IMR-90 (cell line): ENCODE results near the gene METTL2A. TPM values are rescaled to one million over a fixed set of nuclear protein-coding genes. Genes with fewer than 3 reads are reported as not detected.

Experiments
- ATAC-seq: fragments of 200-7000 bp; cut with Tn5 transposase; 2 replicates; pipeline ENCODE4 v1.9.1; 2020; ENCODE audit warnings: low read depth, mild to moderate bottlenecking, moderate library complexity
- BruUV-seq: library from RNA; stranded (reverse); fragments of 400-500 nt; replicated peaks from 2 replicates; lab custom pipeline; 2021; lab: Mats Ljungman, UMichigan
- CTCF ChIA-PET: fragments of 300-600 bp; formaldehyde crosslinking; extraction: SDS; loops from one replicate; lab custom pipeline; 2021; ENCODE audit warnings: antibody characterized with exemption; lab: Yijun Ruan, JAX
- POLR2A ChIA-PET: fragments of 300-600 bp; sonication (Branson Sonifier 250); formaldehyde crosslinking; loops from one replicate; lab custom pipeline; 2022; ENCODE audit warnings: antibody characterized with exemption; ENCODE audit not compliant: unreplicated experiment; lab: Charles Lee
- DNase-seq: peaks from one replicate; pipeline ENCODE4 v3.0.0; 2013
- H2AFZ ChIP-seq: replicated peaks from 2 replicates; pipeline ENCODE3; 2013; ENCODE audit warnings: low read length, mild to moderate bottlenecking; ENCODE audit not compliant: poor library complexity
- H2AK5ac ChIP-seq: 2 replicates; pipeline ENCODE4 v1.6.1; 2013; ENCODE audit warnings: low read depth, low read length, inconsistent platforms
- H2AK9ac ChIP-seq: replicated peaks from 2 replicates; pipeline ENCODE3; 2013; ENCODE audit warnings: mild to moderate bottlenecking, low read depth, low read length, moderate library complexity; ENCODE audit not compliant: poor library complexity
- H2BK120ac ChIP-seq: 2 replicates; pipeline ENCODE4 v1.6.1; 2013; ENCODE audit warnings: low read depth, low read length, inconsistent platforms
- H2BK15ac ChIP-seq: 3 replicates; pipeline ENCODE4 v1.6.1; 2013; ENCODE audit warnings: low read depth, low read length, inconsistent platforms
- H2BK20ac ChIP-seq: 2 replicates; pipeline ENCODE4 v1.6.1; 2013; ENCODE audit warnings: low read depth, mild to moderate bottlenecking, inconsistent platforms, low read length, moderate library complexity
- H2BK5ac ChIP-seq: 2 replicates; pipeline ENCODE4 v1.6.1; 2013; ENCODE audit warnings: mild to moderate bottlenecking, low read depth, low read length, inconsistent platforms; ENCODE audit not compliant: poor library complexity, severe bottlenecking
- H3K14ac ChIP-seq: replicated peaks from 2 replicates; pipeline ENCODE4 v1.6.1; 2013; ENCODE audit warnings: low read depth, low read length, inconsistent platforms
- H3K18ac ChIP-seq: 2 replicates; pipeline ENCODE4 v1.6.1; 2013; ENCODE audit warnings: low read depth, low read length, control low read depth
- H3K23ac ChIP-seq: 2 replicates; pipeline ENCODE4 v1.6.1; 2013; ENCODE audit warnings: low read depth, low read length, inconsistent platforms
- H3K27ac ChIP-seq: 2 replicates; pipeline ENCODE4 v1.5.1; 2013; ENCODE audit warnings: mild to moderate bottlenecking, control low read depth, low read length; ENCODE audit not compliant: insufficient read depth
- H3K27me3 ChIP-seq: 2 replicates; pipeline ENCODE4 v1.6.1; 2013; ENCODE audit warnings: low read length; ENCODE audit not compliant: control insufficient read depth, insufficient read depth
- H3K36me3 ChIP-seq: 2 replicates; pipeline ENCODE4 v1.6.1; 2013; ENCODE audit warnings: low read length, mixed read lengths; ENCODE audit not compliant: control insufficient read depth, insufficient read depth
- H3K4ac ChIP-seq: 2 replicates; pipeline ENCODE4 v1.6.1; 2013; ENCODE audit warnings: low read depth, low read length, inconsistent platforms
- H3K4me1 ChIP-seq: 2 replicates; pipeline ENCODE4 v1.6.1; 2013; ENCODE audit warnings: low read length, mixed read lengths; ENCODE audit not compliant: control insufficient read depth, insufficient read depth
- H3K4me2 ChIP-seq: 2 replicates; pipeline ENCODE4 v1.6.1; 2013; ENCODE audit warnings: low read depth, mild to moderate bottlenecking, control low read depth, low read length, moderate library complexity
- H3K4me3 ChIP-seq: 2 replicates; pipeline ENCODE4 v1.5.1; 2013; ENCODE audit warnings: low read depth, mild to moderate bottlenecking, control low read depth, low read length, moderate library complexity; ENCODE audit not compliant: insufficient read depth
- H3K56ac ChIP-seq: 2 replicates; pipeline ENCODE4 v1.6.1; 2013; ENCODE audit warnings: low read length, inconsistent platforms; ENCODE audit not compliant: insufficient read depth; ENCODE audit errors: extremely low read depth
- H3K79me1 ChIP-seq, 2 experiments: 2 replicates each; pipeline ENCODE4 v1.6.1; 2013; ENCODE audit warnings: low read length in 2 of 2, inconsistent platforms in 1 of 2, low read depth in 1 of 2
- H3K9ac ChIP-seq: 2 replicates; pipeline ENCODE4 v1.6.1; 2013; ENCODE audit warnings: low read depth, low read length, control low read depth
- H3K9me1 ChIP-seq: 2 replicates; pipeline ENCODE4 v1.6.1; 2013; ENCODE audit warnings: low read length, inconsistent platforms; ENCODE audit not compliant: insufficient read depth
- H3K9me3 ChIP-seq: 2 replicates; pipeline ENCODE4 v1.6.1; 2013; ENCODE audit warnings: low read length; ENCODE audit not compliant: control insufficient read depth, insufficient read depth
- H4K20me1 ChIP-seq: 2 replicates; pipeline ENCODE4 v1.6.1; 2013; ENCODE audit warnings: low read length, inconsistent platforms; ENCODE audit not compliant: insufficient read depth
- H4K5ac ChIP-seq: 2 replicates; pipeline ENCODE4 v1.6.1; 2013; ENCODE audit warnings: mild to moderate bottlenecking, low read depth, low read length, control low read depth
- H4K8ac ChIP-seq, 2 experiments: 2 replicates each; pipeline ENCODE4 v1.6.1; 2013; ENCODE audit warnings: low read depth in 2 of 2, low read length in 2 of 2, control low read depth in 1 of 2, inconsistent platforms in 1 of 2
- H4K91ac ChIP-seq: 2 replicates; pipeline ENCODE4 v1.6.1; 2013; ENCODE audit warnings: low read depth, low read length, inconsistent platforms; ENCODE audit not compliant: insufficient read depth
- BHLHE40 ChIP-seq: fragments of 150-350 bp; IDR thresholded peaks from 2 replicates; pipeline ENCODE4 v1.6.1; 2016; ENCODE audit warnings: mild to moderate bottlenecking, low read depth, low read length
- CHD1 ChIP-seq: IDR thresholded peaks from 2 replicates; pipeline ENCODE4 v1.6.1; 2012; ENCODE audit warnings: low read depth, low read length, improper control_type of control experiment
- CTCF ChIP-seq: conservative IDR thresholded peaks from 2 replicates; pipeline ENCODE4 v1.5.1; 2012; ENCODE audit warnings: mild to moderate bottlenecking, low read depth, low read length, improper control_type of control experiment
- FOS ChIP-seq: fragments of 150-350 bp; IDR thresholded peaks from 2 replicates; pipeline ENCODE4 v1.6.1; 2016; ENCODE audit warnings: low read depth, low read length
- MAFK ChIP-seq: IDR thresholded peaks from 2 replicates; pipeline ENCODE4 v1.6.1; 2012; ENCODE audit warnings: low read depth, low read length, improper control_type of control experiment
- MAZ ChIP-seq: IDR thresholded peaks from 2 replicates; pipeline ENCODE4 v1.6.1; 2012; ENCODE audit warnings: low read depth, mild to moderate bottlenecking, low read length, improper control_type of control experiment, moderate library complexity, borderline replicate concordance
- MXI1 ChIP-seq: IDR thresholded peaks from 2 replicates; pipeline ENCODE4 v1.6.1; 2012; ENCODE audit warnings: low read depth, mild to moderate bottlenecking, low read length, moderate library complexity, borderline replicate concordance
- NFE2L2 ChIP-seq: fragments of 150-350 bp; IDR thresholded peaks from 2 replicates; pipeline ENCODE4 v1.6.1; 2016; ENCODE audit warnings: low read depth, mild to moderate bottlenecking, low read length
- POLR2A ChIP-seq: IDR thresholded peaks from 2 replicates; pipeline ENCODE4 v1.6.1; 2012; ENCODE audit warnings: mild to moderate bottlenecking, low read depth, low read length
- RAD21 ChIP-seq: IDR thresholded peaks from 2 replicates; pipeline ENCODE4 v1.6.1; 2012; ENCODE audit warnings: low read length, improper control_type of control experiment
- RFX5 ChIP-seq: IDR thresholded peaks from 2 replicates; pipeline ENCODE4 v1.8.0; 2012; ENCODE audit warnings: low read depth, mild to moderate bottlenecking, low read length, moderate library complexity
- SMC3 ChIP-seq: fragments of 150-350 bp; IDR thresholded peaks from 2 replicates; pipeline ENCODE4 v1.6.1; 2016; ENCODE audit warnings: low read depth, mild to moderate bottlenecking, antibody characterized with exemption, low read length, moderate library complexity
- USF2 ChIP-seq: fragments of 150-350 bp; IDR thresholded peaks from 2 replicates; pipeline ENCODE4 v1.6.1; 2017; ENCODE audit warnings: mild to moderate bottlenecking, antibody characterized with exemption, low read length, low read depth
- WGBS, 2 experiments: methylation state at CpG; one replicate each; pipeline versions ENCODE4 v1.1.5 to v1.1.7; 2013; ENCODE audit warnings: missing lambda C conversion rate in 2 of 2; ENCODE audit not compliant: insufficient read length in 1 of 2; ENCODE audit errors: extremely low coverage in 2 of 2; 5-methylcytosine and 5-hydroxymethylcytosine counted together
- dilution Hi-C: fragments of 300-500 bp; cut with HindIII; formaldehyde crosslinking; loops from one replicate; pipeline ENCODE4 v1.14.3; 2018; ENCODE audit warnings: low sequenced_read_pairs; ENCODE audit not compliant: unreplicated experiment
- in situ Hi-C: fragments of 300-500 bp; cut with MboI; formaldehyde crosslinking; loops from 3 replicates; pipeline ENCODE4 v1.14.3; 2019; ENCODE audit warnings: low sequenced_read_pairs, inconsistent platforms, mixed read lengths
- intact Hi-C: fragments of 100-400 bp; cut with micrococcal nuclease; formaldehyde crosslinking; loops from 2 replicates; pipeline ENCODE4 v1.10.0; 2022
- polyA plus RNA-seq, 3 experiments: library from polyadenylated mRNA; depleted of rRNA; stranded (reverse); fragments of >200 nt; gene quantifications; 2 replicates each; pipeline ENCODE4 v1.2.3, GENCODE V29; 2012; ENCODE audit warnings: low replicate concordance in 1 of 3
- total RNA-seq: library from RNA; depleted of rRNA; stranded (reverse); fragments of >200 nt; gene quantifications from 2 replicates; pipeline ENCODE4 v1.2.3, GENCODE V29; 2012
- TF ChIP-seq, protein P1 (sequence below): fragments of 150-350 bp; IDR thresholded peaks from 2 replicates; pipeline ENCODE4 v1.6.1; 2016; ENCODE audit warnings: low read depth, mild to moderate bottlenecking, low read length, moderate library complexity, borderline replicate concordance

The METTL2A gene
- total and polyA plus RNA-seq, 2 of the 4 experiments (the other 2 are of a cell fraction), result 12.0 to 24.6 TPM

DNA sequence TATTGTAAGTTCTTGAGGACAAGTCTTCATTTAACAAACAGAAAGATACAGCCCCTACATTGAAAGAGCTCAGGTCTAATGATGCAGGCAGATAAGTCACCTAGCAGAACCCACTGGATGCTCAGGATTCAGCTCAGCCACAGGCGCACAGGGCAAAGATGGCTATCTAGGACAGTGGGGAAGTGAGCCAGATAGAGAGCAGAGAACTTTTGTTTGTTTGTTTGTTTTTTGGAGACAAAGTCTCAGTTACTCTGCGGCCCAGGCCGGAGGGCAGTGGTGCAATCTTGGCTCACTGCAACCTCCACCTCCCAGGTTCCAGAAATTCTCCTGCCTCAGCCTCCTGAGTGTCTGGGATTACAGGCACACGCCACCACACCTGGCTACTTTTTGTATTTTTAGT lies 20.4 kb downstream of the METTL2A start:
- ChIA-PET POLR2A (no interaction called here), CTCF (no interaction called here)
- Histone ChIP-seq H3K4me2 (no peak overlapping the region), H2BK20ac (no peak overlapping the region), H3K9ac (no peak overlapping the region), H3K9me1 (no peaks in the 10 kb centered on the region), H3K36me3 (peaks cover 32% of the 10 kb centered on the region), H3K4ac (no peak overlapping the region), H2BK120ac (no peak overlapping the region), H2AK5ac (no peak overlapping the region), H2AFZ (no peak overlapping the region), H3K27me3 (no peaks in the 10 kb centered on the region), H3K79me1 (no peaks in the 10 kb centered on the region), H2BK5ac (no peak overlapping the region), H3K27ac (no peak overlapping the region), H3K4me3 (no peak overlapping the region), H3K23ac (no peak overlapping the region), H4K8ac (no peak overlapping the region), H2AK9ac (no peak overlapping the region), H4K91ac (no peak overlapping the region), H3K14ac (no peak overlapping the region), H3K9me3 (no peaks in the 10 kb centered on the region), H3K56ac (no peak overlapping the region), H2BK15ac (no peak overlapping the region), H4K5ac (no peak overlapping the region), H3K18ac (no peak overlapping the region), H3K4me1 (no peaks in the 10 kb centered on the region), H4K20me1 (no peaks in the 10 kb centered on the region)
- intact Hi-C loops, result no loop called here
- DNase-seq (no peak), ATAC-seq (no peak)
- no CpG with 5 or more reads among the region's 4 CpGs for WGBS, 2 experiments
- no peak for TF ChIP-seq CHD1
- TF ChIP-seq MAFK, result no peak
- no peak for TF ChIP-seq RAD21
- TF ChIP-seq POLR2A, result no peak
- no peak for TF ChIP-seq NFE2L2
- TF ChIP-seq, protein P1, sequence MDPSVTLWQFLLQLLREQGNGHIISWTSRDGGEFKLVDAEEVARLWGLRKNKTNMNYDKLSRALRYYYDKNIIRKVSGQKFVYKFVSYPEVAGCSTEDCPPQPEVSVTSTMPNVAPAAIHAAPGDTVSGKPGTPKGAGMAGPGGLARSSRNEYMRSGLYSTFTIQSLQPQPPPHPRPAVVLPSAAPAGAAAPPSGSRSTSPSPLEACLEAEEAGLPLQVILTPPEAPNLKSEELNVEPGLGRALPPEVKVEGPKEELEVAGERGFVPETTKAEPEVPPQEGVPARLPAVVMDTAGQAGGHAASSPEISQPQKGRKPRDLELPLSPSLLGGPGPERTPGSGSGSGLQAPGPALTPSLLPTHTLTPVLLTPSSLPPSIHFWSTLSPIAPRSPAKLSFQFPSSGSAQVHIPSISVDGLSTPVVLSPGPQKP, result no peak
- no peak for TF ChIP-seq BHLHE40
- no peak for TF ChIP-seq SMC3
- TF ChIP-seq RFX5, result no peak
- TF ChIP-seq MAZ, result no peak
- TF ChIP-seq CTCF, result no peak
- TF ChIP-seq FOS, result no peak
- TF ChIP-seq MXI1, result no peak
- TF ChIP-seq USF2, result no peak
- in situ Hi-C loops, result no loop called here
- dilution Hi-C loops, result no loop called here
- no TSS peak for BruUV-seq
